ENCODE measurements around the gene C19orf85.

The C19orf85 gene

DNA sequence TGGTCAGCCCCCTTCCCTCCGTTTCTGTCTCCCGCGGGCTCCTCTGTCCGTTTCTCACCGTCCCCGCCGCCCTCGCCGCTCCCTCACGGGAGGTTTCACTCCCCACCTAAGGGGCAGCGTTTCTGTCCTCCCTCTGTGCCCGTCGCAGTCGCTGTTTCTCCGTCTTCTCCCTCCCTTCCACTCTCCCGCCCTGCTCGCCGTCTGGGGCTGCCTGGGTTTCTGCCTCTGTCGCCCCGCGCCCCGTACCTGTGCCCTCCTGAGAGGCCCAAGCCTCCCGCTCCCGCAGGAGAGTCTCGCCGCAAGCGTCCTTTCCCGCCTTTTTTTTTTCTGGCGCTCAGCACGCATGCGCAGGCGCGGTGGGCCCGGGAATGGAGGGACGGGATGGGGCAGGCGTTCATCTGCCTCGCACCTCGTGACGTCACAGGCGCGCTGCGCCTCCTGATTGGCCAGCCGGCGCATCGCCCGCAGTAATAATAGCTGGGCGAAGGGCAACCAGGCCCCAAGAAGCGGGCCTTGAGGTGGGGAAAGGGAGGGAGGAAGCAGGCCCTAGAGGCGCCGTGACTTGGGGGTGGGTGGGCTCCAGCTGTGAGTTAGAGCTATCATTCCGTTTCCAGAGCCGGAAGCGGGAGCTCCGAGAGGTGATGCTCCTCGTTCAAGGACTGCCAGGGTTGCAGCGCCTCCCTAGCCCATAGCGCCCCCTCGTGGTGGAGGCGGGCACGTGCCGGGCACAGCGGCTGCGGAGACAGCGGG is 39.1 kb upstream of the C19orf85 start:
- Histone ChIP-seq H4K8ac (ENCODE audit: low read depth, low read length) (no peak overlapping the region), H2BK12ac (ENCODE audit: low read length) (peak overlapping the region; percentile 58), H3K23ac (ENCODE audit: low read depth, low read length, poor library complexity) (peak overlapping the region; percentile 1), H2AFZ (ENCODE audit: low read length) (peak overlapping the region; percentile 96), H3K4ac (ENCODE audit: low read length) (no peak overlapping the region), H2BK15ac (ENCODE audit: low read length) (peak overlapping the region; percentile 83), H3K9ac (ENCODE audit: low read depth, low read length, poor library complexity) (no peak overlapping the region), H3K18ac (ENCODE audit: low read length) (peak overlapping the region; percentile 91), H3K36me3 (replicated peaks in 1 of 2; ENCODE audit: control insufficient read depth in 2 of 2, insufficient read depth in 2 of 2, low read length in 2 of 2) (no peaks in the 10 kb centered on the region), H3K4me1 (ENCODE audit: control insufficient read depth in 2 of 2, insufficient read depth in 1 of 2, low read depth in 1 of 2, low read length in 2 of 2) (peaks cover 0 to 7% of the 10 kb centered on the region in 2 donors), H2AK5ac (ENCODE audit: low read depth, low read length) (no peak overlapping the region), H4K91ac (ENCODE audit: low read depth, low read length, poor library complexity) (no peak overlapping the region), H3K27ac (replicated peaks; ENCODE audit: low read length) (no peak overlapping the region), H3K79me1 (ENCODE audit: low read depth, low read length) (no peaks in the 10 kb centered on the region), H3K4me3 (ENCODE audit: low read length in 2 of 2) (peak overlapping the region; percentile 31 to 67), H3K14ac (ENCODE audit: low read length) (no peak overlapping the region), H3K27me3 (ENCODE audit: control insufficient read depth in 3 of 3, insufficient read depth in 3 of 3, low read depth in 1 of 3, low read length in 3 of 3) (peaks cover 0 to 7% (median 2%) of the 10 kb centered on the region in 3 experiments), H2BK5ac (ENCODE audit: low read length) (no peak overlapping the region), H3K9me3 (replicated peaks in 1 of 2; ENCODE audit: control insufficient read depth in 2 of 2, insufficient read depth in 1 of 2, low read depth in 1 of 2, low read length in 2 of 2) (peaks cover 7 to 8% of the 10 kb centered on the region in 2 donors), H3K4me2 (ENCODE audit: insufficient read depth, low read length, poor library complexity, severe bottlenecking) (peak overlapping the region; percentile 60), H2BK120ac (ENCODE audit: low read depth, low read length) (no peak overlapping the region)
- WGBS, 2 donors (ENCODE audit: extremely low coverage in 2 of 2, insufficient read length in 2 of 2, insufficient replicate concordance in 1 of 2) = no CpG with 5 or more reads among the region's 64 CpGs
- peak; percentile 90 for DNase-seq (ENCODE audit: low spot score)

DNA sequence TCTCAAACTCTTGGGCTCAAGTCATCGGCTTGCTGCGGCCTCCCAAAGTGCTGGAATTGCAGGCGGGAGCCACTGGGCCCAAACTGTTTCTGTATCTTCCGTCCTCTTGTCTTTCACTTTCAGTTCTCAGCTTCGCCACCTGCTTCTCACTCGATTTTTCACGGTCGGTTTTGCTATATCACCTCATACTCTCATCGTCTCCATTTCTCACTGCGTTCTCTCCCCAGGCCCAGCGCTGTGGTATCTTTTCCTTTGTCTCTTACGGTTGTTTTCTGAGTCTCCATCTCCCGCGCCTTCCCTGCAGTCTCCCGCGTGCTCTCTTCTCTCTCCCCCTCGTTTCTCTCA is 38.6 kb upstream of the C19orf85 start:
- Histone ChIP-seq H3K27ac (replicated peaks; ENCODE audit: low read length) (no peak overlapping the region), H3K36me3 (replicated peaks in 1 of 2; ENCODE audit: control insufficient read depth in 2 of 2, insufficient read depth in 2 of 2, low read length in 2 of 2) (no peaks in the 10 kb centered on the region), H3K9me3 (replicated peaks in 1 of 2; ENCODE audit: control insufficient read depth in 2 of 2, insufficient read depth in 1 of 2, low read depth in 1 of 2, low read length in 2 of 2) (peaks cover 7 to 8% of the 10 kb centered on the region in 2 donors), H3K14ac (ENCODE audit: low read length) (no peak overlapping the region), H4K91ac (ENCODE audit: low read depth, low read length, poor library complexity) (no peak overlapping the region), H3K23ac (ENCODE audit: low read depth, low read length, poor library complexity) (no peak overlapping the region), H3K4me1 (ENCODE audit: control insufficient read depth in 2 of 2, insufficient read depth in 1 of 2, low read depth in 1 of 2, low read length in 2 of 2) (peaks cover 0 to 7% of the 10 kb centered on the region in 2 donors), H3K4me2 (ENCODE audit: insufficient read depth, low read length, poor library complexity, severe bottlenecking) (no peak overlapping the region), H2AK5ac (ENCODE audit: low read depth, low read length) (no peak overlapping the region), H3K4me3 (ENCODE audit: low read length in 2 of 2) (no peak overlapping the region), H2AFZ (ENCODE audit: low read length) (peak overlapping the region; percentile 96), H2BK15ac (ENCODE audit: low read length) (peak overlapping the region; percentile 83), H4K8ac (ENCODE audit: low read depth, low read length) (no peak overlapping the region), H2BK120ac (ENCODE audit: low read depth, low read length) (no peak overlapping the region), H3K9ac (ENCODE audit: low read depth, low read length, poor library complexity) (no peak overlapping the region), H3K79me1 (ENCODE audit: low read depth, low read length) (no peaks in the 10 kb centered on the region), H2BK12ac (ENCODE audit: low read length) (peak overlapping the region; percentile 33), H3K27me3 (ENCODE audit: control insufficient read depth in 3 of 3, insufficient read depth in 3 of 3, low read depth in 1 of 3, low read length in 3 of 3) (peaks cover 0 to 7% (median 2%) of the 10 kb centered on the region in 3 experiments), H2BK5ac (ENCODE audit: low read length) (no peak overlapping the region), H3K18ac (ENCODE audit: low read length) (peak overlapping the region; percentile 91), H3K4ac (ENCODE audit: low read length) (no peak overlapping the region)
- no CpG with 5 or more reads among the region's 17 CpGs for WGBS, 2 donors (ENCODE audit: extremely low coverage in 2 of 2, insufficient read length in 2 of 2, insufficient replicate concordance in 1 of 2)
- DNase-seq (ENCODE audit: low spot score) = no peak

DNA sequence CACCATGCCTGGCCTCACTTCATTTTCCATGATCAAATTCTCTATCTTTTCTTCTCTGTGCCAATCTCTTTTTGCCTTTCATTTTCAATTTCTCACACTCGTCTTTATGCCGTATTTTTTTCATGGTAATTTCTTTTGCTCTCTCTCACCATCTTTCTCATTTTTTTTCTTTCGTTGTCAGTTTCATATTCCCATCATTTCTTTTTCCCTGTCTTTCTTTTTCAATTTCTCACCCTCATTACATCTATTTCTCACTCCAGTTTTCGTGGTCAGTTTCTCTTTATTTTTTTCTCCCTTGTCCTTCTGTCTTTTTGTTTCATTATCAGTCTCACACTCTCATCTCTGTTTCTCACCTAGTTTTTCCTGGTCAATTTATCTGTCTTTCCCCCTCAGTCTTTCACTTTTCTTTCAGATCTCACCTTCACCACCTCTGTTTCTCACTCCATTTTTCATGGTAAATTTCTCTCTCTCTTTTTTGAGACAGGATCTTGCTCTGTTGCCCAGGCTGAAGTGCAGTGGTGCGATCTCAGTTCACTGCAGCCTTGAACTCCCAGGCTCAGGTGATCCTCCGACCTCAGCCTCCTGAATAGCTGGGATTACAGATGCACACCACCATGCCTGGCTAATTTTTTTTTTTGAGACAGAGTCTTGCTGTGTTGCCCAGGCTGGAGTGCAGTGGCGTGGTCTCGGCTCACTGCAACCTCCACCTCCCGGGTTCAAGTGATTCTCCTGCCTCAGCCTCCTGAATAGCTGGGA is 37.8 kb upstream of the C19orf85 start:
- no peak overlapping the region for H3K4ac ChIP-seq (ENCODE audit: low read length)
- H3K9ac ChIP-seq (ENCODE audit: low read depth, low read length, poor library complexity) = no peak overlapping the region
- DNase-seq (ENCODE audit: low spot score) = no peak
- H2BK12ac ChIP-seq (ENCODE audit: low read length) = no peak overlapping the region
- H3K4me1 ChIP-seq (ENCODE audit: control insufficient read depth in 2 of 2, insufficient read depth in 1 of 2, low read depth in 1 of 2, low read length in 2 of 2) = peaks cover 0 to 5% of the 10 kb centered on the region in 2 donors
- H3K27ac ChIP-seq (replicated peaks; ENCODE audit: low read length) = no peak overlapping the region
- 100% methylated on average over 3 of the region's 9 CpGs; no CpG with 5 or more reads in 1 of the 2 donors for WGBS, 2 donors (ENCODE audit: extremely low coverage in 2 of 2, insufficient read length in 2 of 2, insufficient replicate concordance in 1 of 2)
- no peak overlapping the region for H3K4me3 ChIP-seq (ENCODE audit: low read length in 2 of 2)
- H3K9me3 ChIP-seq (replicated peaks in 1 of 2; ENCODE audit: control insufficient read depth in 2 of 2, insufficient read depth in 1 of 2, low read depth in 1 of 2, low read length in 2 of 2) = peaks cover 7 to 8% of the 10 kb centered on the region in 2 donors
- H2BK15ac ChIP-seq (ENCODE audit: low read length) = no peak overlapping the region
- H2BK5ac ChIP-seq (ENCODE audit: low read length) = no peak overlapping the region
- H2BK120ac ChIP-seq (ENCODE audit: low read depth, low read length) = no peak overlapping the region
- H3K14ac ChIP-seq (ENCODE audit: low read length) = no peak overlapping the region
- H4K8ac ChIP-seq (ENCODE audit: low read depth, low read length) = no peak overlapping the region
- no peaks in the 10 kb centered on the region for H3K36me3 ChIP-seq (replicated peaks in 1 of 2; ENCODE audit: control insufficient read depth in 2 of 2, insufficient read depth in 2 of 2, low read length in 2 of 2)
- no peak overlapping the region for H2AFZ ChIP-seq (ENCODE audit: low read length)
- H3K18ac ChIP-seq (ENCODE audit: low read length) = no peak overlapping the region
- no peak overlapping the region for H3K23ac ChIP-seq (ENCODE audit: low read depth, low read length, poor library complexity)
- H3K79me1 ChIP-seq (ENCODE audit: low read depth, low read length) = no peaks in the 10 kb centered on the region
- H3K27me3 ChIP-seq (ENCODE audit: control insufficient read depth in 3 of 3, insufficient read depth in 3 of 3, low read depth in 1 of 3, low read length in 3 of 3) = peaks cover 0 to 7% (median 2%) of the 10 kb centered on the region in 3 experiments
- H4K91ac ChIP-seq (ENCODE audit: low read depth, low read length, poor library complexity) = no peak overlapping the region
- H3K4me2 ChIP-seq (ENCODE audit: insufficient read depth, low read length, poor library complexity, severe bottlenecking) = no peak overlapping the region
- no peak overlapping the region for H2AK5ac ChIP-seq (ENCODE audit: low read depth, low read length)

DNA sequence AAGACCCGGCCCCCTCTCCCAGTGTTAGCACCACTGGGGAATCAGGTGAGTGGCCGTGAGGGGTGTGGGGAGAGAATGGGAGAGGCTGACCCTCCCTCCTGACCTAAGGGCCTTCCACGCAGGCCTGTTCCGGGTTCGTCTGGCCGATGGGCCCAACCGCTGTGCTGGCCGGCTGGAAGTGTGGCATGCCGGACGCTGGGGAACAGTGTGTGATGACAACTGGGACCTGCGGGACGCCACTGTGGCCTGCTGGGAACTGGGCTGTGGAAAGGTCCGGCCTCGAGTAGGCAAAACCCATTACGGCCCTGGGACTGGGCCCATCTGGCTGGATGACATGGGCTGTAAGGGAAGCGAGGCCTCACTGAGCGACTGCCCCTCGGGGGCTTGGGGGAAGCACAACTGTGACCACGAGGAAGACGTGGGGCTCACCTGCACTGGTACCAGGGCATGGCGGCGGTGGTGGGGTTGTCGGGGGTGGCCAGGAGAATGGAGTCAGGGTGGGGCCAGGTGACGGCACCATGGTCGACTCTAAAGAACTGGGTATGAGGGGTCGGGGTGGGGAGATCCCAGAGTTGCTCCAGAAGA is 35.9 kb upstream of the C19orf85 start:
- Histone ChIP-seq H3K79me1 (ENCODE audit: low read depth, low read length) (no peaks in the 10 kb centered on the region), H2BK12ac (ENCODE audit: low read length) (no peak overlapping the region)

More for the DNA sequence above, 35.9 kb upstream of the C19orf85 start:
- peak overlapping the region; percentile 5 for H2AK5ac ChIP-seq (ENCODE audit: low read depth, low read length)
- H4K91ac ChIP-seq (ENCODE audit: low read depth, low read length, poor library complexity) = no peak overlapping the region
- no peak overlapping the region for H3K4me2 ChIP-seq (ENCODE audit: insufficient read depth, low read length, poor library complexity, severe bottlenecking)
- H2BK5ac ChIP-seq (ENCODE audit: low read length) = no peak overlapping the region
- DNase-seq (ENCODE audit: low spot score) = no peak
- no peak overlapping the region for H3K23ac ChIP-seq (ENCODE audit: low read depth, low read length, poor library complexity)
- H3K14ac ChIP-seq (ENCODE audit: low read length) = peak overlapping the region; percentile 47
- H3K9me3 ChIP-seq (replicated peaks in 1 of 2; ENCODE audit: control insufficient read depth in 2 of 2, insufficient read depth in 1 of 2, low read depth in 1 of 2, low read length in 2 of 2) = peaks cover 6 to 8% of the 10 kb centered on the region in 2 donors
- H2AFZ ChIP-seq (ENCODE audit: low read length) = no peak overlapping the region
- no peak overlapping the region for H3K4me3 ChIP-seq (ENCODE audit: low read length in 2 of 2)
- no peak overlapping the region for H3K4ac ChIP-seq (ENCODE audit: low read length)
- WGBS, 2 donors (ENCODE audit: extremely low coverage in 2 of 2, insufficient read length in 2 of 2, insufficient replicate concordance in 1 of 2) = no CpG with 5 or more reads among the region's 26 CpGs
- H3K9ac ChIP-seq (ENCODE audit: low read depth, low read length, poor library complexity) = peak overlapping the region; percentile 71
- no peak overlapping the region for H2BK120ac ChIP-seq (ENCODE audit: low read depth, low read length)
- H3K27me3 ChIP-seq (ENCODE audit: control insufficient read depth in 3 of 3, insufficient read depth in 3 of 3, low read depth in 1 of 3, low read length in 3 of 3) = peaks cover 0 to 7% (median 2%) of the 10 kb centered on the region in 3 experiments
- no peak overlapping the region for H2BK15ac ChIP-seq (ENCODE audit: low read length)
- H3K18ac ChIP-seq (ENCODE audit: low read length) = peak overlapping the region; percentile 29
- H4K8ac ChIP-seq (ENCODE audit: low read depth, low read length) = no peak overlapping the region
- H3K27ac ChIP-seq (replicated peaks; ENCODE audit: low read length) = no peak overlapping the region
- H3K4me1 ChIP-seq (ENCODE audit: control insufficient read depth in 2 of 2, insufficient read depth in 1 of 2, low read depth in 1 of 2, low read length in 2 of 2) = peaks cover 2 to 5% of the 10 kb centered on the region in 2 donors
- no peaks in the 10 kb centered on the region for H3K36me3 ChIP-seq (replicated peaks in 1 of 2; ENCODE audit: control insufficient read depth in 2 of 2, insufficient read depth in 2 of 2, low read length in 2 of 2)

Measured in neuronal stem cell (in vitro differentiated cells).